DND-41 (cell line): ENCODE results near the gene ZNF672.

Source experiments
- CTCF ChIP-seq: IDR thresholded peaks from 2 replicates; pipeline ENCODE4 v1.5.1; 2012; ENCODE audit warnings: borderline replicate concordance, low read length, moderate library complexity, mild to moderate bottlenecking; ENCODE audit not compliant: poor library complexity, severe bottlenecking; ENCODE audit errors: extremely low read depth
- EZH2 ChIP-seq: IDR thresholded peaks from 3 replicates; pipeline ENCODE4 v1.6.1; 2012; ENCODE audit warnings: borderline replicate concordance, low read depth, mild to moderate bottlenecking, moderate library complexity, low read length, inconsistent platforms; ENCODE audit not compliant: severe bottlenecking

GRCh38 chr1:248821641-248822040, 16.4 kb upstream of the ZNF672 start:
- TF ChIP-seq CTCF, result no peak
- no peak for TF ChIP-seq EZH2
